ENCODE data around the gene SELENOS.

Gene SELENOS

GRCh38 chr15:101276501-101277037 is 716 bp downstream of the SELENOS start:
- DNase-seq = no peak

GRCh38 chr15:101275018-101275417 is 2.3 kb downstream of the SELENOS start:
- no peak for DNase-seq

- no peak for DNase-seq
Measured at GRCh38 chr15:101273534-101273933, 3.8 kb downstream of the SELENOS start.

GRCh38 chr15:101272584-101272983 is 4.7 kb downstream of the SELENOS start:
- DNase-seq = no peak

- DNase-seq = no peak
Measured at GRCh38 chr15:101269479-101270223, 7.6 kb downstream of the SELENOS start.

GRCh38 chr15:101267320-101268104 is 9.8 kb downstream of the SELENOS start:
- DNase-seq = no peak

GRCh38 chr15:101266787-101267186 is 10.5 kb downstream of the SELENOS start:
- DNase-seq = no peak

- DNase-seq = no peak
Measured at GRCh38 chr15:101266034-101266433, 11.3 kb downstream of the SELENOS start.

- DNase-seq = no peak
Measured at GRCh38 chr15:101264911-101265641, 12.2 kb downstream of the SELENOS start.

- no peak for DNase-seq
Measured at GRCh38 chr15:101264011-101264410, 13.3 kb downstream of the SELENOS start.

GRCh38 chr15:101262551-101262950 is 14.7 kb downstream of the SELENOS start:
- DNase-seq = no peak

- peak; percentile 24 for DNase-seq
Measured at GRCh38 chr15:101258238-101259144, 18.8 kb downstream of the SELENOS start.

GRCh38 chr15:101256757-101257156 is 20.5 kb downstream of the SELENOS start:
- no peak for DNase-seq

GRCh38 chr15:101255615-101256241 is 21.6 kb downstream of the SELENOS start:
- DNase-seq = no peak

GRCh38 chr15:101255051-101255395 is 22.3 kb downstream of the SELENOS start:
- no peak for DNase-seq

- no peak for DNase-seq
Measured at GRCh38 chr15:101254157-101255050, 22.9 kb downstream of the SELENOS start.

GRCh38 chr15:101252836-101253235 is 24.4 kb downstream of the SELENOS start:
- no peak for DNase-seq

GRCh38 chr15:101251830-101252820 is 25.2 kb downstream of the SELENOS start, which contains the start of gene CHSY1:
CHSY1 (minus strand) TSS chr15:101252048; CDS start chr15:101251456, 592 bp downstream.
- peak; percentile 76 for DNase-seq

All from activated effector memory CD4-positive, alpha-beta T cell treated with Interleukin-2 at 50 U/mL for 16 hours (primary cell).